Fibroblast of mammary gland (primary cell): ENCODE measurements around the gene RIPPLY1.

Experiments used
- DNase-seq: peaks from one replicate; pipeline ENCODE4 v3.0.0-alpha.2; 2010; ENCODE audit warnings: low read depth
- H3K4me3 ChIP-seq: 2 replicates; pipeline ENCODE4 v1.5.1; 2011; ENCODE audit warnings: low read depth, mild to moderate bottlenecking, low read length, moderate library complexity; ENCODE audit not compliant: control insufficient read depth
- CTCF ChIP-seq: conservative IDR thresholded peaks from 2 replicates; pipeline ENCODE4 v1.5.1; 2011; ENCODE audit warnings: low read depth, low read length, inconsistent platforms; ENCODE audit not compliant: control insufficient read depth, insufficient read depth

The RIPPLY1 gene

GRCh38 chrX:106946464-106946863 is 43.3 kb upstream of the RIPPLY1 start:
- H3K4me3 ChIP-seq = no peak overlapping the region
- TF ChIP-seq CTCF = no peak
- DNase-seq = no peak

- no peak for TF ChIP-seq CTCF
- H3K4me3 ChIP-seq = no peak overlapping the region
- no peak for DNase-seq
These were observed 36.9 kb upstream of the RIPPLY1 start for GRCh38 chrX:106940068-106940467.

- no peak for DNase-seq
- H3K4me3 ChIP-seq = no peak overlapping the region
- no peak for TF ChIP-seq CTCF
These were observed 36.4 kb upstream of the RIPPLY1 start for GRCh38 chrX:106939566-106939965.

- no peak overlapping the region for H3K4me3 ChIP-seq
- no peak for TF ChIP-seq CTCF
- DNase-seq = no peak
These were observed 33.1 kb upstream of the RIPPLY1 start for GRCh38 chrX:106936246-106936645.

GRCh38 chrX:106935175-106935574 is 32.0 kb upstream of the RIPPLY1 start:
- TF ChIP-seq CTCF = no peak
- no peak overlapping the region for H3K4me3 ChIP-seq
- DNase-seq = peak; percentile 27

- H3K4me3 ChIP-seq = no peak overlapping the region
- no peak for DNase-seq
- TF ChIP-seq CTCF = no peak
These were observed 30.4 kb upstream of the RIPPLY1 start for GRCh38 chrX:106933538-106933961.

GRCh38 chrX:106932960-106933537 is 29.9 kb upstream of the RIPPLY1 start:
- TF ChIP-seq CTCF = no peak
- H3K4me3 ChIP-seq = no peak overlapping the region
- peak; percentile 42 for DNase-seq
